GM18868 (cell line): Measurements from ENCODE around the gene TBCK.
A peak's percentile ranks its signal among the peaks of the same experiment; 100 is the strongest.
"Not testable (repeated sequence)": the region's sequence is repeated elsewhere in the genome, so short reads cannot be mapped to it uniquely, and the experiment has no call there.

ENCODE experiments used
- ATAC-seq: cut with Tn5 transposase; IDR thresholded peaks from one replicate; pipeline ENCODE4 v1.9.1; 2021; ENCODE audit warnings: mild to moderate bottlenecking, moderate library complexity; ENCODE audit not compliant: unreplicated experiment

TBCK gene

GRCh38 chr4:106231931-106232330 lies 84.1 kb downstream of the TBCK start:
- no peak for ATAC-seq

- ATAC-seq: no peak
Measured at GRCh38 chr4:106222548-106222947, 93.5 kb downstream of the TBCK start.

GRCh38 chr4:106213291-106213690 lies 102.7 kb downstream of the TBCK start:
- ATAC-seq: not testable (repeated sequence)

GRCh38 chr4:106210021-106210420 lies 106.0 kb downstream of the TBCK start:
- no peak for ATAC-seq

GRCh38 chr4:106208481-106209460 lies 107.2 kb downstream of the TBCK start:
- no peak for ATAC-seq

GRCh38 chr4:106201373-106201772 lies 114.6 kb downstream of the TBCK start:
- peak; percentile 61 for ATAC-seq

- no peak for ATAC-seq
Measured at GRCh38 chr4:106195435-106195950, 120.5 kb downstream of the TBCK start.

- no peak for ATAC-seq
Measured at GRCh38 chr4:106194801-106195200, 121.2 kb downstream of the TBCK start.

GRCh38 chr4:106192131-106192530 lies 123.9 kb downstream of the TBCK start:
- ATAC-seq: no peak

- no peak for ATAC-seq
Measured at GRCh38 chr4:106186201-106186600, 129.8 kb downstream of the TBCK start.

GRCh38 chr4:106183551-106183950 lies 132.5 kb downstream of the TBCK start:
- ATAC-seq: no peak

- no peak for ATAC-seq
Measured at GRCh38 chr4:106172861-106173260, 143.1 kb downstream of the TBCK start.

- no peak for ATAC-seq
Measured at GRCh38 chr4:106165351-106166010, 150.5 kb downstream of the TBCK start.

- ATAC-seq: no peak
Measured at GRCh38 chr4:106162278-106162677, 153.7 kb downstream of the TBCK start.

GRCh38 chr4:106160560-106160959 lies 155.4 kb downstream of the TBCK start:
- ATAC-seq: no peak

GRCh38 chr4:106149911-106150310 lies 166.1 kb downstream of the TBCK start:
- no peak for ATAC-seq

GRCh38 chr4:106149026-106149425 lies 167.0 kb downstream of the TBCK start:
- no peak for ATAC-seq

- ATAC-seq: no peak
Measured at GRCh38 chr4:106142616-106143127, 173.3 kb downstream of the TBCK start.

GRCh38 chr4:106140601-106141000 lies 175.4 kb downstream of the TBCK start:
- ATAC-seq: peak; percentile 63

GRCh38 chr4:106136777-106137331 lies 179.2 kb downstream of the TBCK start:
- no peak for ATAC-seq

GRCh38 chr4:106132045-106132444 lies 184.0 kb downstream of the TBCK start:
- ATAC-seq: no peak
